H1 (cell line): ENCODE data around the gene F11R. TPM values are rescaled to one million over a fixed set of nuclear protein-coding genes. Genes with fewer than 3 reads are reported as not detected.

Experiments
- ASH2L ChIP-seq: fragments of 200-600, 300-600 bp; sonication (generic); IDR thresholded peaks from one replicate; pipeline ENCODE4 v1.7.1; 2017; ENCODE audit warnings: low read length
- BACH1 ChIP-seq: IDR thresholded peaks from 2 replicates; pipeline ENCODE4 v1.6.1; 2012; ENCODE audit warnings: low read length, improper control_type of control experiment
- CHD2 ChIP-seq: IDR thresholded peaks from 2 replicates; pipeline ENCODE4 v1.6.1; 2012; ENCODE audit warnings: low read length, improper control_type of control experiment
- E2F6 ChIP-seq: IDR thresholded peaks from 2 replicates; pipeline ENCODE4 v1.6.1; 2012; ENCODE audit warnings: inconsistent platforms
- JUND ChIP-seq: IDR thresholded peaks from 2 replicates; pipeline ENCODE4 v1.6.1; 2011; ENCODE audit warnings: mild to moderate bottlenecking, improper control_type of control experiment, low read length
- MAX ChIP-seq: IDR thresholded peaks from 2 replicates; pipeline ENCODE4 v1.6.1; 2012; ENCODE audit warnings: inconsistent platforms
- RNF2 ChIP-seq: fragments of 200-900, 300-1000 bp; sonication (generic); IDR thresholded peaks from 2 replicates; pipeline ENCODE4 v1.7.1; 2016; ENCODE audit warnings: borderline replicate concordance, low read depth, mild to moderate bottlenecking, antibody characterized with exemption, low read length; ENCODE audit not compliant: poor library complexity, severe bottlenecking; ENCODE audit errors: missing control alignments
- SIRT6 ChIP-seq: IDR thresholded peaks from one replicate; pipeline ENCODE4 v1.7.1; 2012; ENCODE audit warnings: low read length, inconsistent platforms
- SIX5 ChIP-seq: IDR thresholded peaks from 2 replicates; pipeline ENCODE4 v1.6.1; 2011; ENCODE audit warnings: mild to moderate bottlenecking, low read depth, low read length
- SP4 ChIP-seq: IDR thresholded peaks from 2 replicates; pipeline ENCODE4 v1.6.1; 2012; ENCODE audit warnings: low read length, inconsistent platforms
- TEAD4 ChIP-seq: IDR thresholded peaks from 2 replicates; pipeline ENCODE4 v1.6.1; 2012; ENCODE audit warnings: low read depth, low read length, inconsistent platforms, mixed read lengths
- polyA plus RNA-seq, 7 experiments: library from polyadenylated mRNA; depleted of rRNA in 3 of 7; stranded (reverse) in 5 of 7; unstranded in 2 of 7; fragments of >200 nt in 5 of 7; fragments of 200-250 nt in 2 of 7; gene quantifications; 1 replicate in 5 of 7; 2 replicates in 1 of 7; 4 replicates in 1 of 7; pipeline versions ENCODE4 v1.2.1 to v1.2.3, GENCODE V29; 2011 to 2013; ENCODE audit warnings: missing spikeins in 2 of 7, mixed read lengths in 2 of 7
- total RNA-seq: library from RNA; stranded (reverse); fragmentation: NEBNext Ultra II Directional; extraction: Animal tissue kit (Norgen Biotek cat#: 25700); gene quantifications from 2 replicates; pipeline ENCODE4 v1.2.1, GENCODE V29; 2021

F11R gene
- total and polyA plus RNA-seq, 2 of the 8 experiments (the other 6 are each of a cell fraction or from before 2014, with no cell fraction given) = 159 to 200 TPM

DNA sequence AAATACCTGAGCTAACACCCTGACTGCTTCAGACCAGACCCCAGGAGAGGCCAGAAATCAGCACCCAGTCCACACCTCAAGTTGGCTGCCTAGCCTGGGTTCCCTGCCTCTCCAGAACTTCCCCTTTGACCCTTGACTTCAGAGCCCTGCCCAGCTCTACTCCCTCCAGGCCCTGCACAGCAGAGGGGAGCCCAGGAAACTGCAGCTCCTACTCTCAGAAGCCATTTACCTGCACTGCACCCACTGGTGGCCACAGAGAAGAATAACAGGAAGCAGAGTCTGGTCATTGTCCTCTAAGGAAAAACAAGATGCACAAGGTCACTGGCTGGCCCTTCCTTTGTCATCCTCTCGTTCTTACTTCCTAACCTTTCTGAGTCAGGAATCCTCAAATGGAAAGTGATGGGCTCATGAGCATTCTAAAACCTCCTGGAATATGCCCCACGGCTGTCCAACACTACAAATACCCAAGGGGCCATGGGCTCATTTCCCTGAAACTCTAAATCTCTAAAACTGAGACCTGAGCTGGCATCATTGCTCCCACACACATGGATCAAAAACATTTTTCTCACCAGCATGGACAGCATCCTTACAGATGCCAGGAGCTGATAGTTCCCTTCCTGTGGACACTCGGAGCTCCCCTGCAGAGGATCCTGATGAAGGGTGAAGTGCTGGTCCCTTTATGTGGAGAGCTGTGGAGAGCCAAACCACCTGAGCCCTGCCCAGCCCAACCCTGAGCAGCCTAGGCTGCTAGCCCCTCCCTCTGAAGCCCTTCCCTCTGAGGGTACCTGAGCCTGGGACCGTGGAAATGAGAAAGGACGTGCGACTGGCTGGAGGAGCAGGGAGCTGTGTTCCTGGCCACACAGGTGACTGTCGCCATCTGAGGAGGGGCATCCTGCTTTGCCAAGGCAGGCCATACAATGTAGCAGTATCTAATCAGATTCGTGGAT, 66.5 kb downstream of the F11R start, which contains the start of gene ITLN2 (continued):
- TF ChIP-seq MAX (no peak), JUND (no peak), SP4 (no peak), CHD2 (no peak), BACH1 (no peak), ASH2L (no peak), RNF2 (no peak), E2F6 (no peak), SIX5 (no peak), TEAD4 (no peak), SIRT6 (no peak)
